ENCODE measurements around the gene BTK. TPM values are rescaled to one million over a fixed set of nuclear protein-coding genes. Genes with fewer than 3 reads are reported as not detected.

BTK gene
- total RNA-seq, 1 experiment from 2014 or later: 0.07 TPM

- DNase-seq (ENCODE audit: low read depth): peak; percentile 37
- in situ Hi-C loops (cut with HindIII; ENCODE audit: low pct_unique_long_range_greater_than_20kb, low sequenced_read_pairs): no loop called here
Observed at GRCh38 chrX:101397779-101398178, 11.8 kb upstream of the BTK start.

GRCh38 chrX:101395789-101396188 is 9.8 kb upstream of the BTK start:
- in situ Hi-C loops (cut with HindIII; ENCODE audit: low pct_unique_long_range_greater_than_20kb, low sequenced_read_pairs): no loop called here
- DNase-seq (ENCODE audit: low read depth): no peak

- in situ Hi-C loops (cut with HindIII; ENCODE audit: low pct_unique_long_range_greater_than_20kb, low sequenced_read_pairs): no loop called here
- no peak for DNase-seq (ENCODE audit: low read depth)
Observed at GRCh38 chrX:101394372-101394771, 8.4 kb upstream of the BTK start.

GRCh38 chrX:101393530-101394305 is 7.7 kb upstream of the BTK start:
- in situ Hi-C loops (cut with HindIII; ENCODE audit: low pct_unique_long_range_greater_than_20kb, low sequenced_read_pairs): no loop called here

GRCh38 chrX:101391831-101392230 is 5.8 kb upstream of the BTK start:
- DNase-seq (ENCODE audit: low read depth): no peak
- in situ Hi-C loops (cut with HindIII; ENCODE audit: low pct_unique_long_range_greater_than_20kb, low sequenced_read_pairs): no loop called here

More at GRCh38 chrX:101393530-101394305, 7.7 kb upstream of the BTK start:
- no peak for DNase-seq (ENCODE audit: low read depth)

- in situ Hi-C loops (cut with HindIII; ENCODE audit: low pct_unique_long_range_greater_than_20kb, low sequenced_read_pairs): no loop called here
- peak; percentile 83 for DNase-seq (ENCODE audit: low read depth)
Observed at GRCh38 chrX:101390664-101391525, 4.9 kb upstream of the BTK start, which contains the start of gene RPL36A. Gene RPL36A (plus strand): TSS chrX:101391011. CDS start chrX:101391044, 33 bp downstream.

GRCh38 chrX:101388604-101389003 is 2.6 kb upstream of the BTK start:
- in situ Hi-C loops (cut with HindIII; ENCODE audit: low pct_unique_long_range_greater_than_20kb, low sequenced_read_pairs): no loop called here
- no peak for DNase-seq (ENCODE audit: low read depth)

- DNase-seq (ENCODE audit: low read depth): no peak
- in situ Hi-C loops (cut with HindIII; ENCODE audit: low pct_unique_long_range_greater_than_20kb, low sequenced_read_pairs): no loop called here
Observed at GRCh38 chrX:101386542-101386885, 523 bp upstream of the BTK start.

- in situ Hi-C loops (cut with HindIII; ENCODE audit: low pct_unique_long_range_greater_than_20kb, low sequenced_read_pairs): no loop called here
- DNase-seq (ENCODE audit: low read depth): no peak
Observed at GRCh38 chrX:101385026-101385684, 836 bp downstream of the BTK start.

- DNase-seq (ENCODE audit: low read depth): no peak
- in situ Hi-C loops (cut with HindIII; ENCODE audit: low pct_unique_long_range_greater_than_20kb, low sequenced_read_pairs): no loop called here
Observed at GRCh38 chrX:101383679-101384205, 2.2 kb downstream of the BTK start.

- no peak for DNase-seq (ENCODE audit: low read depth)
- in situ Hi-C loops (cut with HindIII; ENCODE audit: low pct_unique_long_range_greater_than_20kb, low sequenced_read_pairs): no loop called here
Observed at GRCh38 chrX:101377547-101377946, 8.4 kb downstream of the BTK start.

- no peak for DNase-seq (ENCODE audit: low read depth)
- in situ Hi-C loops (cut with HindIII; ENCODE audit: low pct_unique_long_range_greater_than_20kb, low sequenced_read_pairs): no loop called here
Observed at GRCh38 chrX:101370888-101371504, 15.0 kb downstream of the BTK start.

GRCh38 chrX:101369687-101370086 is 16.3 kb downstream of the BTK start:
- in situ Hi-C loops (cut with HindIII; ENCODE audit: low pct_unique_long_range_greater_than_20kb, low sequenced_read_pairs): no loop called here
- DNase-seq (ENCODE audit: low read depth): no peak

GRCh38 chrX:101368800-101369199 is 17.2 kb downstream of the BTK start:
- in situ Hi-C loops (cut with HindIII; ENCODE audit: low pct_unique_long_range_greater_than_20kb, low sequenced_read_pairs): no loop called here

GRCh38 chrX:101365301-101365795 is 20.6 kb downstream of the BTK start:
- in situ Hi-C loops (cut with HindIII; ENCODE audit: low pct_unique_long_range_greater_than_20kb, low sequenced_read_pairs): no loop called here
- no peak for DNase-seq (ENCODE audit: low read depth)

More at GRCh38 chrX:101368800-101369199, 17.2 kb downstream of the BTK start:
- DNase-seq (ENCODE audit: low read depth): no peak

- in situ Hi-C loops (cut with HindIII; ENCODE audit: low pct_unique_long_range_greater_than_20kb, low sequenced_read_pairs): no loop called here
- no peak for DNase-seq (ENCODE audit: low read depth)
Observed at GRCh38 chrX:101362757-101363156, 23.2 kb downstream of the BTK start.

GRCh38 chrX:101362116-101362515 is 23.9 kb downstream of the BTK start:
- no peak for DNase-seq (ENCODE audit: low read depth)
- in situ Hi-C loops (cut with HindIII; ENCODE audit: low pct_unique_long_range_greater_than_20kb, low sequenced_read_pairs): no loop called here

GRCh38 chrX:101360390-101360789 is 25.6 kb downstream of the BTK start:
- in situ Hi-C loops (cut with HindIII; ENCODE audit: low pct_unique_long_range_greater_than_20kb, low sequenced_read_pairs): no loop called here
- DNase-seq (ENCODE audit: low read depth): no peak

Measured in Caki2 (cell line).